ENCODE measurements around the gene TUBB1. TPM values are rescaled to one million over a fixed set of nuclear protein-coding genes. Genes with fewer than 3 reads are reported as not detected.

The TUBB1 gene
- total RNA-seq, 1 experiment from 2014 or later: 0.35 TPM

DNA sequence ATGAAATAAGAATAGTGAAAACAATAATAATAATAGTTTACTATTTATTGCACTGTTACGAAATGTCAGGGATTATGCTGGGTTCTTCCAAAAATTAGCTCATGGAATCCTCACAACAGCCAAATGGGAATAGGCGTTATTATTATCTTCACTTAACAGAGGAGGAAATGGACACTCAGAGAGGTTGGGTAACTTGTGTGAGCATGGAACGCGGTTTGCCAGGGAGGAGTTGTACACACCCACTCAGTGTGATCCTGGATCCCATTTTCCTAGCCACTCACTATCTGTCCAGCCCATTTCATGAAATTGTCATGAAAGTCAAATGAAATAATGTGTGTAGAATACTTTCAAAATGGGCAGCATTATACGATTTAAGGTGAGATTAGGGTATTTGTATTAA, 33.6 kb upstream of the TUBB1 start:
- no peak for DNase-seq
- no peak for TF ChIP-seq EZH2 (IDR thresholded peaks at IDR 0.05; ENCODE audit: low read depth)
- TF ChIP-seq, protein P1, sequence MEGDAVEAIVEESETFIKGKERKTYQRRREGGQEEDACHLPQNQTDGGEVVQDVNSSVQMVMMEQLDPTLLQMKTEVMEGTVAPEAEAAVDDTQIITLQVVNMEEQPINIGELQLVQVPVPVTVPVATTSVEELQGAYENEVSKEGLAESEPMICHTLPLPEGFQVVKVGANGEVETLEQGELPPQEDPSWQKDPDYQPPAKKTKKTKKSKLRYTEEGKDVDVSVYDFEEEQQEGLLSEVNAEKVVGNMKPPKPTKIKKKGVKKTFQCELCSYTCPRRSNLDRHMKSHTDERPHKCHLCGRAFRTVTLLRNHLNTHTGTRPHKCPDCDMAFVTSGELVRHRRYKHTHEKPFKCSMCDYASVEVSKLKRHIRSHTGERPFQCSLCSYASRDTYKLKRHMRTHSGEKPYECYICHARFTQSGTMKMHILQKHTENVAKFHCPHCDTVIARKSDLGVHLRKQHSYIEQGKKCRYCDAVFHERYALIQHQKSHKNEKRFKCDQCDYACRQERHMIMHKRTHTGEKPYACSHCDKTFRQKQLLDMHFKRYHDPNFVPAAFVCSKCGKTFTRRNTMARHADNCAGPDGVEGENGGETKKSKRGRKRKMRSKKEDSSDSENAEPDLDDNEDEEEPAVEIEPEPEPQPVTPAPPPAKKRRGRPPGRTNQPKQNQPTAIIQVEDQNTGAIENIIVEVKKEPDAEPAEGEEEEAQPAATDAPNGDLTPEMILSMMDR (conservative IDR thresholded peaks at IDR 0.05): no peak
- ChIA-PET POLR2A (ENCODE audit: unreplicated experiment) (interaction anchor here (0.6 kb wide), 1 partner anchor 13 kb away, joined by 3 read pairs; no protein-coding TSS in a partner anchor), CTCF (no interaction called here)
- Histone ChIP-seq H3F3A (ENCODE audit: insufficient read depth, low read depth) (peaks cover 3% of the 10 kb centered on the region; the same call in 1 of the 2 replicates), H3K9me3 (ENCODE audit: insufficient read depth, low read depth) (no peaks in the 10 kb centered on the region), H3K36me3 (ENCODE audit: low read depth) (peaks cover 36% of the 10 kb centered on the region), H3K27me3 (ENCODE audit: insufficient read depth, low read depth) (no peaks in the 10 kb centered on the region), H3K4me1 (replicated peaks; ENCODE audit: insufficient read depth) (peaks cover 10% of the 10 kb centered on the region), H3K27ac (no peak overlapping the region), H4K20me1 (ENCODE audit: insufficient read depth) (peaks cover 24% of the 10 kb centered on the region), H3K79me2 (ENCODE audit: low read depth) (peaks cover 52% of the 10 kb centered on the region), H2AFZ (no peak overlapping the region), H3K9me2 (ENCODE audit: insufficient read depth) (no peaks in the 10 kb centered on the region), H3K4me3 (no peak overlapping the region), H3K4me2 (no peak overlapping the region)
- intact Hi-C loops (cut with micrococcal nuclease; ENCODE audit: unreplicated experiment): no loop called here
- BruUV-seq (replicated peaks): no TSS peak

DNA sequence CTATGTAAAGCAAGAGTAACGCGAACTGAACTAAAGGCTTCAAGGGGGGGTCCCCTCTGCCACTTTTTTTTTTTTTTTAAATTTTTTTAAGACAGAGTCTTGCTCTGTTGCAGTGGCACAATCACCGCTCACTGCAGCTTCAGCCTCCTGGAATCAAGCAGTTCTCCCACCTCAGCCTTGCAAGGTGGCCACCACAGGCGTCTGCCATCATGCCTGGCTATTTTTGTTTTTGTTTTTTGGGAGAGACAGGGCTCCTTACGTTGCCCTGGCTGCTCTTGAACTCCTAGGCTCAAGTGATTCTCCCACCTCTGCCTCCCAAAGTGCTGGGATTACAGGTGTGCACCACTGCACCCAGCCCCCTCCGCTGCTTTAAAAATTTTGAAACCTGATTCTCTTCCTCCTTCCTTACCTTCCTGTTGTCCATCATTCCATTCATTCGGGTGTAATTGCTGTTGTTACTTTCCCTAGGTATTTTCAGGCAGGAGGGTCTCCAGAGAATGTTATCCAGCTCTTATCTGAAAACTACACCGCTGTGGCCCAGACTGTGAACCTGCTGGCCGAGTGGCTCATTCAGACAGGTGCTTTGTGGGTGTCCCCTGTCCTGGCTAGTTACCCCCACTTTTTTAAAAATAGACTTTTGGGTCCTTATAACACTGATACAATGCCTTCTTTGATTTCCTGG, 32.8 kb upstream of the TUBB1 start:
- intact Hi-C loops (cut with micrococcal nuclease; ENCODE audit: unreplicated experiment): no loop called here
- peaks cover 9% of the 10 kb centered on the region for H3K4me1 ChIP-seq (replicated peaks; ENCODE audit: insufficient read depth)
- peaks cover 5% of the 10 kb centered on the region; the same call in 1 of the 2 replicates for H3F3A ChIP-seq (ENCODE audit: insufficient read depth, low read depth)
- DNase-seq: no peak
- H3K27ac ChIP-seq: no peak overlapping the region
- H3K4me3 ChIP-seq: no peak overlapping the region
- POLR2A ChIA-PET (ENCODE audit: unreplicated experiment): no interaction called here
- CTCF ChIA-PET: no interaction called here
- H3K9me2 ChIP-seq (ENCODE audit: insufficient read depth): no peaks in the 10 kb centered on the region
- peaks cover 43% of the 10 kb centered on the region for H3K36me3 ChIP-seq (ENCODE audit: low read depth)
- no peaks in the 10 kb centered on the region for H3K27me3 ChIP-seq (ENCODE audit: insufficient read depth, low read depth)
- TF ChIP-seq EZH2 (IDR thresholded peaks at IDR 0.05; ENCODE audit: low read depth): no peak
- TF ChIP-seq, protein P1 (conservative IDR thresholded peaks at IDR 0.05): no peak
- H3K4me2 ChIP-seq: no peak overlapping the region
- BruUV-seq (replicated peaks): no TSS peak
- no peak overlapping the region for H2AFZ ChIP-seq
- H3K9me3 ChIP-seq (ENCODE audit: insufficient read depth, low read depth): no peaks in the 10 kb centered on the region
- H3K79me2 ChIP-seq (ENCODE audit: low read depth): peaks cover 52% of the 10 kb centered on the region
- H4K20me1 ChIP-seq (ENCODE audit: insufficient read depth): peaks cover 28% of the 10 kb centered on the region

DNA sequence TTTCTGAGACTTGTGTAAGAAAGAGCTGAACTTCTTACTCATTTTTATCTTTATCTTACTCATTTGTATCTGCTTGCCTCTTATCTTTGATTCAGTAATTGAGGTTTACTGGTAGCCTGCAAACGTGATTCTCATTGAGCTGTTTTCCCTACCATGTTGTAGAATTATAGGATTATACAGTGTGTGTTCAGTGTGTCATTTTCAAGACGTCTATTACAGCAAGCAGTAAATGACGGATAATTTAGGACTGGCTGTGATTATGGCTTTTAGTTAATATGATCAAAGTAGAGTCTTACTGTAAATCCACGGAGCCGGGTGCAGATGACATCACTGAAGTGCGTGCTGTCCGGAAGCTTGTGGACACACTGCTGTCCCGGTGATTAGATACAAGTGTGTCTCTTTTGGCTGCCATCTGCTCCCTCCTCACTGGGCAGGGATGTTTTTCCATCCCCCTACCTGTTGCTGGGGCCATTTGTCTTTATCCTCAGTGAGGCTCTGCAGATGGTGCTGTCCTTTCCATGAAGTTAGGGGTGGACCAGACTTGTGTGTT, 32.2 kb upstream of the TUBB1 start:
- TF ChIP-seq, protein P1 (conservative IDR thresholded peaks at IDR 0.05): no peak
- no peak for TF ChIP-seq EZH2 (IDR thresholded peaks at IDR 0.05; ENCODE audit: low read depth)
- BruUV-seq (replicated peaks): no TSS peak
- H3K4me3 ChIP-seq: no peak overlapping the region
- ChIA-PET CTCF (no interaction called here), POLR2A (ENCODE audit: unreplicated experiment) (no interaction called here)
- intact Hi-C loops (cut with micrococcal nuclease; ENCODE audit: unreplicated experiment): no loop called here
- no peaks in the 10 kb centered on the region for H3K9me2 ChIP-seq (ENCODE audit: insufficient read depth)
- peaks cover 32% of the 10 kb centered on the region for H4K20me1 ChIP-seq (ENCODE audit: insufficient read depth)
- DNase-seq: no peak
- H3K79me2 ChIP-seq (ENCODE audit: low read depth): peaks cover 46% of the 10 kb centered on the region
- no peak overlapping the region for H2AFZ ChIP-seq
- no peaks in the 10 kb centered on the region for H3K9me3 ChIP-seq (ENCODE audit: insufficient read depth, low read depth)
- no peak overlapping the region for H3K4me2 ChIP-seq
- no peaks in the 10 kb centered on the region for H3K27me3 ChIP-seq (ENCODE audit: insufficient read depth, low read depth)
- peaks cover 9% of the 10 kb centered on the region for H3K4me1 ChIP-seq (replicated peaks; ENCODE audit: insufficient read depth)
- H3F3A ChIP-seq (ENCODE audit: insufficient read depth, low read depth): peaks cover 12% of the 10 kb centered on the region; the same call in 1 of the 2 replicates
- H3K27ac ChIP-seq: no peak overlapping the region
- peaks cover 49% of the 10 kb centered on the region for H3K36me3 ChIP-seq (ENCODE audit: low read depth)
